Activated CD4-positive, alpha-beta T cell treated with anti-CD3 and anti-CD28 coated beads for 24 hours (primary cell): ENCODE data around the gene VPS72.

Experiments used
- DNase-seq, 2 donors: peaks; one replicate each; pipeline ENCODE4 v3.0.0-alpha.2; 2020; ENCODE audit warnings: low read depth in 2 of 2

Gene VPS72

GRCh38 chr1:151145304-151146071, 44.5 kb downstream of the VPS72 start:
- no peak for DNase-seq

- no peak for DNase-seq
Observed at GRCh38 chr1:151144474-151145303, 45.3 kb downstream of the VPS72 start.

- no peak for DNase-seq
Observed at GRCh38 chr1:151143986-151144385, 46.0 kb downstream of the VPS72 start.

DNA sequence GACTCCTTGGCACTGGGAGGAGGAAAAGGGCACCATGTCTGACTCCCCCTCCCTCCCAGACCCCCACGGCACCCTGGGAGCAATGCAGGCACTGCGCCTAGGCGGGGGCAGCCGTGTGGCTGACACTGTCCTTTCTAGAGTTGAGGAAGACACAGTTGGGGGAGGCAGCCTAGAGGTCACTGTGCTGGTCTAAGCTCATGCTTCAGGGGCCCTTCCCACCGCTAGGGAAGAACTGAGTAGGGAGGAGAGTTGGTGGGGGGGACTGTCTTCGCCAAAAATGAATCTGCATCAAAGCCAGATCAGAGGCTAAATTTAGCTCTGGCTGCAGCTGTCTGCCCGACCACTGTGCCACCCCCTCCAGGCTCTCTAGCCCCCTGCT, 47.0 kb downstream of the VPS72 start:
- DNase-seq: no peak

- no peak for DNase-seq
Observed at GRCh38 chr1:151142411-151143056, 47.5 kb downstream of the VPS72 start.

DNA sequence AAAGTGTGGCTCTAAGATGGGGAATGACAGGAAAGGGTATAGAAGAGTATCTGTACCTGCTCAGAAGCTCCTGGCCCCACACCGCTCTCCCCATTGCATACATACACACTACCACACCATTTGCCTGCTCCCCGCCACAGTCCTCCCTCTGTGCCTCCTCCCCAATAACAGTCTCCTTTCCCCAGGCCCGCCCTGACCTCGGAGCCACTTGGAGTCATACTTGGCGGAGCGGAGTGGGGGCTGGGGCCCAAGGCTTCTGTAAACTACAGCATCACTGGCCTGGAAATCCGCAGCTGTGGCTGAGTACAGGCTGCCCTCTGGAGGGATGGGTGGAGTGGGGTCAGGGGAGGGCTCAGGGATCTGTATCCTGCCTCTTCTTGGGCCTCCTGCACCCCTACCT, 52.2 kb downstream of the VPS72 start:
- DNase-seq: no peak

- no peak for DNase-seq
Observed at GRCh38 chr1:151135433-151136385, 54.3 kb downstream of the VPS72 start.

DNA sequence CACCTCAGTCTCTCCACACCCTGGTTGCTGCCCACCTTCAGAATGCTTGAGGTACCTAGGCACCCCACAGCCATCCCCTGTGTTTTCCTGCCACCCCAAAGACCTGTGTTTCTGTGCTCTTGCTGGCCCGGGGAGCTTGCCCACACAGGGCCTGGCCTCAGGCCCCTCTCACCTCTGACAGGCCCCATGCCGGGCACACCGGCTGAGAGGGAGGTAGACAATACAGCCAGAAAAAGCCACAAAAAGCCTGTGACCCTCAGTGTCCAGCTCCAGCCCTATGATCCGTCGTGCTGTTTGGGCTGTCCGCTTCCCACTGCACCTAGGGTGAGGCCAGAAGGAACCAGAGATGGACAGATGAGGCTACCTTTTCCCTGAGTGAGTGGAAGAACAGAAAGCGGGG, 55.0 kb downstream of the VPS72 start:
- no peak for DNase-seq

GRCh38 chr1:151134396-151134795, 55.6 kb downstream of the VPS72 start:
- DNase-seq: no peak

DNA sequence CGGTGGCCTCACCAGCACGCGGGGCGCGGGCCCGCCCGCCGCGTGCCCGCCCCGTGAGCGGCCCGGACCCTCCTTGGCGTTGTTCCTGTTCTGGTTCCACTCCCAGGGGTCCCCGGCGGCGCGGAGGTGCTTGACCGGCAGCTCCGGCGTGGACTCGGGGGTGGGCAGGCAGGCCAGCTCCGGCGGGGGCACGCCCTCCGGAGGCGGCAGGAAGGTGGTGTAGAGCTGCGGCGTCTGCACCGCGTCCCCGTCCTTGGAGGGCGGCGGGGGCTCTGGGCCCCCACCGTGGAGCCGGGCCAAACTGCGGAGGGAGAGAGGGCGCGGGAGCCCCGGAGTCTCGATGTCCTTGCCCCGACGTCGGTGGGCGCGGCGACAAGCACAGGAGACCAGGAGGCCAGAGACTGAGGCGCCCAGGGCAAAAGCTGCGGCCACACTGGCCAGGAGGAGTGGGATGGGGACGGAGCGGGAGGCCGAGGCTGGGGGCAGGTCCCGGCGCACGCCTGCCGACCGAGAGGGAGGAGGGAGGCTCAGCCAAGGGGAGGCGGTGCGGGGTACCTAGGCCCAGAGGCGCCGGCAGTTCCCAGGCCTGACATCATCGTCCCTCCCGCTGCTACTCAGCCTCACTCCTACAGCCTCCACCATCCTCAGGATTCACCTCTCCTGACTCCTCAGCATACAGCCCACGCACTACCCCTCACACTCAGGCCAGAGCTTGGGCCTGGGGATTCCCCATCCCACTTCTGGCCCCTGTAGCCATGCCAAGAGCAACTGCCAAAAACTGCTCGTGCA, 56.8 kb downstream of the VPS72 start:
- DNase-seq: no peak

DNA sequence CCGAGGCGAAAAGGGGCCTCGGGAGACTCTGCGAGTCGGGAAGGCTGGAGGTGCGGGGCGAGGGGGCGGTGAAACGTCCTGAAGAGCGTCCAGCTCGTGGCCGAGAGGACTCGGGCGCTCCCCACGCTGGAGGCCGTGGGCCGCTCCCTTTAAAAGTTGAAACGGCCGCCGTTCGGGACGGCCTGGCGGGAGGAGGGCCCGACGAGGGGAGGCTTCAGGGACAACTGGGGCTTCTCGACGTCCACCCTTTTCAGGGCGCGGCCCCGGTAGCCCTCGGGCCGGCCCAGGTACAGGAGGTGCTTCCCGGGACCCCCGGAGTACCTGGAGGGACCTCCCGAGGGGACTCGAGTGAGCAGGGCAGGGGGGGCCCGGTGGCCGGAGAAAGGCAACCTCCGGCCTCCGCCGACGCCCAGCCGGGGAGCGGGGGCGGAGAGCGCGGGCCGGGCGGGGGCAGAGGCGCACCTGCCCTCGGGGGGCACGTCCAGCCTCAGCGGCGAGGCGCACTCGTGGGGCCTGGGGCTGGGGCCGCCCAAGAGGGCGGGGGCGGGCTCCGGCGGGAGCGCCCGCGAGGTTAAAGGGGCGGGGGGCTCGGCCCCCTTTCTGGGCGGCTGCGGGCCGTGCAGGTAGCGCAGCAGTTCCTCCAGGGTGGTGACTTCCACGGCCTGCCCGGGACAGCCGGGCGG, 57.5 kb downstream of the VPS72 start:
- no peak for DNase-seq

- DNase-seq: no peak
Observed at GRCh38 chr1:151131701-151132334, 58.2 kb downstream of the VPS72 start.

DNA sequence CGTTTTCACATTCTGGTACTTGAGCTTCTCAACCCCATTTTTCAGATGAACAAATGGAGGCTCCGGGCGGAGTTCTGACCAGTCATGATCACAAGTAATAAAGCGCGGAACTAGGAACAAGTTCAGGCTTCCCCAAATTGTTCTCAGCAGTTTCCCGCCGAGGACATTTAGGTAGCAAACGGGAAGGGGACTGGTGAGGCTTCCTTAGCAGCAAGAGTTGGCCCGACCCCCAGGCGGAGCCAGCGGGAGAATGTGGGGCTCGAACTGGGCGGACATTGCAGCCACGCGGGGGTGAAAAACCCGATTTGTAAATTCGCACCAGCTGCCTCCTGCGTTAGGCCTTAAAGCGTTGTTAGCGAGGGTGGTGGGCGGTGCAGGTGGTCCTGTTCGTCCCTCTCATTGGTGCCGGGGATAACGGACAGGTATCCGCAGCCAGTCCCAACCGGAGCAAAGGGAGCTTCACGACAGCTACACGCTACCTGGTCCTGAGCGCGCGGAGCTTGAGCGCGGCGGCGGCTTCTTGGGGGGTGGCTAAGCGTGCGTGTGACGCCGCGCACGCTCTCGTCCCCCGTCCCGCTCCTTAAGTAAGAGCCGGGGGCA, 58.9 kb downstream of the VPS72 start:
- peak; percentile 67 to 73 for DNase-seq

DNA sequence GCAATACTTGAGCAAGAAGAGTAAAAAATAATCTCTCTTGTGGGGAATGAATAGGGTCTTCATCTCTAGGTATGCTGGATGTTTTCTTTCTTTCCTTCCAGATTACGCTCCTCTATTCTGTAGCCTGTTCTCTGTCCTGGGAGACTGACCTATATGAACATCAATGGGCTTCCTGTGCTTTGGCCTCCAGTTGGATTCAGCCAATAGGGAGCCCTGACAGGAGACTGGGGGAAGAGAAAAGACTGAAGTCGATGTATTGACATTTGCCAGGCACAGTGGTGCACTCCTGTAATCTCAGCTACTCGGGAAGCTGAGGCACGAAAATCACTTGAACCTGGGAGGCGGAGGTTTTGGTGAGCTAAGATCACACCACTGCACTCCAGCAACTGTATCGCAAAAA, 61.2 kb downstream of the VPS72 start:
- DNase-seq: no peak
